DOHH2 (cell line): ENCODE measurements around the gene OR2A1.
"Not testable (repeated sequence)": the region's sequence is repeated elsewhere in the genome, so short reads cannot be mapped to it uniquely, and the experiment has no call there.

Experiments
- H3F3A ChIP-seq: fragments of 200-600 bp; sonication (generic), shearing (Covaris generic); 2 replicates; pipeline ENCODE4 v1.6.0; 2016; ENCODE audit warnings: antibody characterized with exemption, mild to moderate bottlenecking; ENCODE audit not compliant: control insufficient read depth, insufficient read depth
- H3K27ac ChIP-seq: fragments of 200-600 bp; sonication (generic); 2 replicates; pipeline ENCODE4 v1.5.1; 2014; ENCODE audit warnings: low read depth, mild to moderate bottlenecking, low read length, moderate library complexity
- H3K27me3 ChIP-seq: fragments of 200-600 bp; sonication (generic); 2 replicates; pipeline ENCODE4 v1.6.1; 2014; ENCODE audit warnings: mild to moderate bottlenecking, low read length, mixed read lengths; ENCODE audit not compliant: control insufficient read depth
- H3K36me3 ChIP-seq: fragments of 200-600 bp; sonication (generic); 2 replicates; pipeline ENCODE4 v1.6.1; 2014; ENCODE audit warnings: mild to moderate bottlenecking, low read length, moderate library complexity, mixed read lengths; ENCODE audit not compliant: control insufficient read depth
- H3K4me1 ChIP-seq: fragments of 200-600 bp; sonication (generic); 2 replicates; pipeline ENCODE4 v1.6.1; 2014; ENCODE audit warnings: mild to moderate bottlenecking, low read length, mixed read lengths; ENCODE audit not compliant: control insufficient read depth
- H3K4me2 ChIP-seq: fragments of 200-600 bp; sonication (generic); 2 replicates; pipeline ENCODE4 v1.6.0; 2014; ENCODE audit warnings: mild to moderate bottlenecking, low read length, moderate library complexity
- H3K4me3 ChIP-seq: fragments of 200-600 bp; sonication (generic); 2 replicates; pipeline ENCODE4 v1.5.1; 2014; ENCODE audit warnings: mild to moderate bottlenecking, low read length, mixed read lengths
- H3K79me2 ChIP-seq: fragments of 200-600 bp; sonication (generic); 2 replicates; pipeline ENCODE4 v1.6.1; 2014; ENCODE audit warnings: mild to moderate bottlenecking, low read length, mixed read lengths; ENCODE audit not compliant: control insufficient read depth
- H3K9me2 ChIP-seq: fragments of 200-600 bp; sonication (generic); replicated peaks from 2 replicates; pipeline ENCODE4 v1.6.1; 2014; ENCODE audit warnings: mild to moderate bottlenecking, low read length, mixed read lengths; ENCODE audit not compliant: control insufficient read depth
- H3K9me3 ChIP-seq: fragments of 200-600 bp; sonication (generic); 2 replicates; pipeline ENCODE4 v1.6.1; 2014; ENCODE audit warnings: antibody characterized with exemption, low read length, mixed read lengths; ENCODE audit not compliant: control insufficient read depth, insufficient read depth
- H4K20me1 ChIP-seq: fragments of 200-600 bp; sonication (generic); 2 replicates; pipeline ENCODE4 v1.6.0; 2014; ENCODE audit warnings: low read depth, mild to moderate bottlenecking, antibody characterized with exemption, low read length, moderate library complexity; ENCODE audit not compliant: control insufficient read depth, insufficient read depth

Gene OR2A1

GRCh38 chr7:144311218-144311617 lies 1.0 kb upstream of the OR2A1 start:
- not testable (repeated sequence) for H3K9me3 ChIP-seq, H3K4me3 ChIP-seq, H3K4me2 ChIP-seq, H3K27ac ChIP-seq, H3K79me2 ChIP-seq, H3K4me1 ChIP-seq, H4K20me1 ChIP-seq, H3K27me3 ChIP-seq, H3F3A ChIP-seq, H3K36me3 ChIP-seq, H3K9me2 ChIP-seq

GRCh38 chr7:144317537-144317936 lies 5.3 kb downstream of the OR2A1 start:
- not testable (repeated sequence) for H3K4me2 ChIP-seq

GRCh38 chr7:144319547-144319946 lies 7.3 kb downstream of the OR2A1 start:
- H4K20me1 ChIP-seq, H3K4me1 ChIP-seq, H3K27me3 ChIP-seq, H3K9me3 ChIP-seq, H3K4me2 ChIP-seq, H3K36me3 ChIP-seq, H3K27ac ChIP-seq, H3F3A ChIP-seq, H3K9me2 ChIP-seq, H3K4me3 ChIP-seq, H3K79me2 ChIP-seq: not testable (repeated sequence)

More at GRCh38 chr7:144317537-144317936, 5.3 kb downstream of the OR2A1 start:
- H3K27ac ChIP-seq, H3K79me2 ChIP-seq, H3K36me3 ChIP-seq, H4K20me1 ChIP-seq, H3K4me3 ChIP-seq, H3K27me3 ChIP-seq, H3F3A ChIP-seq, H3K9me2 ChIP-seq, H3K4me1 ChIP-seq, H3K9me3 ChIP-seq: not testable (repeated sequence)

GRCh38 chr7:144321677-144322206 lies 9.5 kb downstream of the OR2A1 start:
- not testable (repeated sequence) for H3K4me1 ChIP-seq, H3K79me2 ChIP-seq, H3K27ac ChIP-seq, H3K4me2 ChIP-seq, H3K36me3 ChIP-seq, H3F3A ChIP-seq, H3K4me3 ChIP-seq, H3K27me3 ChIP-seq, H4K20me1 ChIP-seq, H3K9me2 ChIP-seq, H3K9me3 ChIP-seq

DNA sequence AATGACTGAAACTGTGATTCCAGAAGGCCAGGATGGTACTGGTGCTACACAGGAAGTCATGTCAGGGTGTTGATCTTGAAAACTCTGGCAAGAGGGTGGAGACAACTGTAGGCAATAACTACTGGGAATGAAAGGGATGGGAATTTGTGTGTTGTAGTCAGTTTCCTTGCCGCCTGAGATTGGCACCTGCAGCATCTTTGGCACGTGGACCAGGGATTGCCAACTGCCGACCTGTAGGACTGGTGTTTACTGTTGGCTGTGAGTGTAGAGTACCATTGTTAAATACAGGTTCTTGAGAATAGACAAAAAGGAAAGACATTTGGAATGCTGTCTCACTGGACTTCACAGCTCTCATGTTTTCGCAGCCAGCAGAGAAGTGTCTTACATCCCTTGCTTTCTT lies 11.1 kb downstream of the OR2A1 start:
- H3K4me3 ChIP-seq, H3K27ac ChIP-seq, H3K4me2 ChIP-seq, H3K27me3 ChIP-seq, H3K9me2 ChIP-seq, H4K20me1 ChIP-seq, H3K9me3 ChIP-seq, H3F3A ChIP-seq, H3K4me1 ChIP-seq, H3K79me2 ChIP-seq, H3K36me3 ChIP-seq: not testable (repeated sequence)

GRCh38 chr7:144325868-144326267 lies 13.6 kb downstream of the OR2A1 start:
- not testable (repeated sequence) for H3K9me3 ChIP-seq, H3K4me3 ChIP-seq, H3F3A ChIP-seq, H3K27me3 ChIP-seq, H3K79me2 ChIP-seq, H3K9me2 ChIP-seq, H3K4me1 ChIP-seq, H3K36me3 ChIP-seq, H3K27ac ChIP-seq, H3K4me2 ChIP-seq, H4K20me1 ChIP-seq

DNA sequence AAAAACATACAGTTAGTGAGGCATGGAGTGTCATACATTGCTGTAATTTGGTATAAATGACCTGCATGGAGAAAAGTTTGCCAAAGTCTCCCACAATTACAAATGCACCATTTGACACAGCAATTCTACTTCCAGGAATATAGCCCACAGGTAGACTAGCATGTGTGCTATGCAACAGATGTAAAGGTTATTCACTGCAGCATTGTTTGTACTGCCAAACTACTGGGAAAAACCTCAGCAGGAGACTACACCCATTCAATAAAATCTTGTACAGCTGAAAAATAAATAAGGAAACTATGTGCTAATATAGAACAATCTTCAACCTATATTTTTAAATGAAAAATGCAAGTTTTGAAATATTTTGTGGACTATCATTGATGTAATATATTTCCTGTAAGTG lies 17.8 kb downstream of the OR2A1 start:
- H3K27ac ChIP-seq, H3K4me1 ChIP-seq, H3K79me2 ChIP-seq, H3K4me3 ChIP-seq, H3K9me2 ChIP-seq, H3K36me3 ChIP-seq, H4K20me1 ChIP-seq, H3K9me3 ChIP-seq, H3K27me3 ChIP-seq, H3F3A ChIP-seq, H3K4me2 ChIP-seq: not testable (repeated sequence)

DNA sequence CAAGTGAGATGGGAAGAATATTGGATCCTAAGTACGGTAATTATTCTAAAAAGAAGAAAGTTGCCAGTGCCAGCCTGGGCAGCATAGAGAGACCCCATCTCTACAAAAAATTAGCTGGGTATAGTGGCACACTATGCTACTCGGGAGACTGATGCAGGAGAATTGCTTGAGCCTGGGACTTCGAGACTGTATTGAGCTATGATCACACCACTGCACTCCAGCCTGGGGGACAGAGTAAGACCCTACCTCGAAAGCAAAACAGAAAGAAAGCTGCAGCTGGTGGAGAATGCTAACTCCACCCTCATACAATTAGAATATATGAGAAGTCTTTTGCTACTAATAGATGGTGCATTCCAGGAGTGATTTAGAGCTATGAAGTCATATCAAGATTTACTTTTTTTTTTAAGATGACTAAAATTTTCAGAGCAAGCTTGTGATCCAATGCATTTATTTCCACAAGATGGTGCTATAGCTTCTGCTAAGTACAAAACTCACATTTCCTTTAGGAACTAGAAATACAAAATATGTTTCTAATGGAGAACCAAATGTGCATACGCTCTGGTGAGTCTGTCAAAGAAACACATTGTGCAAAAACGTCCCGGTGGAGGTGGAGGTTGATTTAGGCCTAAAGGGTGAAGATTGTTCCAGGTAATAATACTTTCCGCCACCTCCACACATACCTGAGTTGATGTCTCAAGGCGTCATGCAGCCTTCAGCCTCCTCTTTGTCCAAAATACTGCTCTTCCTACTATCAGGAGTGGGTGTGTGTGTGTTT lies 19.2 kb downstream of the OR2A1 start:
- H4K20me1 ChIP-seq, H3K4me1 ChIP-seq: not testable (repeated sequence)

More for the DNA sequence above, 19.2 kb downstream of the OR2A1 start:
- H3K79me2 ChIP-seq, H3K36me3 ChIP-seq, H3K9me3 ChIP-seq, H3K4me2 ChIP-seq, H3F3A ChIP-seq, H3K27ac ChIP-seq, H3K9me2 ChIP-seq, H3K27me3 ChIP-seq, H3K4me3 ChIP-seq: not testable (repeated sequence)
